CD4-positive, alpha-beta T cell treated with Interleukin-17A for 1 hour (primary cell): Measurements from ENCODE around the gene STRADB.
"Not testable (repeated sequence)": the region's sequence is repeated elsewhere in the genome, so short reads cannot be mapped to it uniquely, and the experiment has no call there.

Experiments
- DNase-seq: peaks from one replicate; pipeline ENCODE4 v3.0.0-alpha.2; 2020

STRADB gene

GRCh38 chr2:201430839-201431238 is 20.7 kb upstream of the STRADB start:
- no peak for DNase-seq

GRCh38 chr2:201432038-201432620 is 19.4 kb upstream of the STRADB start:
- DNase-seq: peak; percentile 61

GRCh38 chr2:201432621-201433393 is 18.7 kb upstream of the STRADB start:
- DNase-seq: no peak

- DNase-seq: no peak
Measured at GRCh38 chr2:201433394-201433995, 18.0 kb upstream of the STRADB start.

GRCh38 chr2:201436141-201436540 is 15.4 kb upstream of the STRADB start:
- no peak for DNase-seq

GRCh38 chr2:201439336-201439922 is 12.1 kb upstream of the STRADB start:
- DNase-seq: not testable (repeated sequence)

- DNase-seq: no peak
Measured at GRCh38 chr2:201440182-201440581, 11.4 kb upstream of the STRADB start.

GRCh38 chr2:201441409-201441808 is 10.1 kb upstream of the STRADB start:
- DNase-seq: no peak

- no peak for DNase-seq
Measured at GRCh38 chr2:201444746-201445465, 6.6 kb upstream of the STRADB start.

- peak; percentile 56 for DNase-seq
Measured at GRCh38 chr2:201447086-201447485, 4.5 kb upstream of the STRADB start.

- DNase-seq: no peak
Measured at GRCh38 chr2:201448061-201448460, 3.5 kb upstream of the STRADB start.

GRCh38 chr2:201448701-201449100 is 2.8 kb upstream of the STRADB start:
- DNase-seq: peak; percentile 72

- no peak for DNase-seq
Measured at GRCh38 chr2:201450954-201451291, 617 bp upstream of the STRADB start.

GRCh38 chr2:201452058-201452921 is 750 bp downstream of the STRADB start:
- DNase-seq: no peak

- no peak for DNase-seq
Measured at GRCh38 chr2:201452922-201453643, 1.5 kb downstream of the STRADB start.

GRCh38 chr2:201458381-201458780 is 6.8 kb downstream of the STRADB start:
- DNase-seq: no peak

- DNase-seq: no peak
Measured at GRCh38 chr2:201460532-201460931, 9.0 kb downstream of the STRADB start.

- DNase-seq: no peak
Measured at GRCh38 chr2:201464547-201464946, 13.0 kb downstream of the STRADB start.

GRCh38 chr2:201465524-201465971 is 14.0 kb downstream of the STRADB start:
- DNase-seq: no peak

GRCh38 chr2:201466050-201466675 is 14.6 kb downstream of the STRADB start:
- no peak for DNase-seq

- no peak for DNase-seq
Measured at GRCh38 chr2:201467666-201468065, 16.1 kb downstream of the STRADB start.
